Measurements from ENCODE around the gene IFNLR1.

Gene IFNLR1

DNA sequence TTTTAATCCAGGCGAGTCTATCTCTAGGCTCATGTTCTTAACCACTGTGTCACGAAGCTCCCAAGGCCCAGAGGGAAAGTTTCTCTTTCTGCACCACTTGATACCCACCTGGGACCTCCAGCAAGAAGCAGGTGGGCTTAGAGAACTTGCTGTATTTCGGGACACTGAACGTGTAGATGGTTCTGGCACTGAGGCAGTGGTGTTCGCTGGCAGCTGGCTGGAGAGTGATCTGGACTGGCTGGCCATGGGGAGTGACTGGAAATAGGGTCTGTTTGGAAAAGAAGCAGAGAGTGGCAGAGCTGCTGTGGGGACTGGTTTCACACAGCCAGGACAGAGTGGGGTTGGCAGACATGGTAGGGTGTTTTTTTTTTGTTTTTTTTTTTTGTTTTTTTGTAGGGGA lies 27.7 kb downstream of the IFNLR1 start:
- Histone ChIP-seq H3K9me3 (ENCODE audit: insufficient read depth, low read length) (no peaks in the 10 kb centered on the region), H3K36me3 (ENCODE audit: low read length) (peaks cover 14% of the 10 kb centered on the region), H3K27ac (ENCODE audit: low read depth, low read length) (peak overlapping the region; percentile 53; the same call in 1 of the 2 replicates), H3K4me3 (ENCODE audit: insufficient read depth, low read length, poor library complexity, severe bottlenecking) (no peak overlapping the region), H3F3A (ENCODE audit: insufficient read depth) (peaks cover 72% of the 10 kb centered on the region), H3K9ac (ENCODE audit: low read length) (no peak overlapping the region), H4K20me1 (ENCODE audit: low read depth, low read length) (no peaks in the 10 kb centered on the region), H3K4me2 (ENCODE audit: low read depth, low read length, poor library complexity, severe bottlenecking) (no peak overlapping the region), H3K79me2 (ENCODE audit: insufficient read depth, low read length) (no peaks in the 10 kb centered on the region), H3K9me2 (replicated peaks; ENCODE audit: insufficient read depth, low read length) (no peaks in the 10 kb centered on the region), H3K27me3 (ENCODE audit: low read length) (no peaks in the 10 kb centered on the region), H2AFZ (ENCODE audit: low read depth, low read length, severe bottlenecking) (no peak overlapping the region)
- TF ChIP-seq, protein P1, sequence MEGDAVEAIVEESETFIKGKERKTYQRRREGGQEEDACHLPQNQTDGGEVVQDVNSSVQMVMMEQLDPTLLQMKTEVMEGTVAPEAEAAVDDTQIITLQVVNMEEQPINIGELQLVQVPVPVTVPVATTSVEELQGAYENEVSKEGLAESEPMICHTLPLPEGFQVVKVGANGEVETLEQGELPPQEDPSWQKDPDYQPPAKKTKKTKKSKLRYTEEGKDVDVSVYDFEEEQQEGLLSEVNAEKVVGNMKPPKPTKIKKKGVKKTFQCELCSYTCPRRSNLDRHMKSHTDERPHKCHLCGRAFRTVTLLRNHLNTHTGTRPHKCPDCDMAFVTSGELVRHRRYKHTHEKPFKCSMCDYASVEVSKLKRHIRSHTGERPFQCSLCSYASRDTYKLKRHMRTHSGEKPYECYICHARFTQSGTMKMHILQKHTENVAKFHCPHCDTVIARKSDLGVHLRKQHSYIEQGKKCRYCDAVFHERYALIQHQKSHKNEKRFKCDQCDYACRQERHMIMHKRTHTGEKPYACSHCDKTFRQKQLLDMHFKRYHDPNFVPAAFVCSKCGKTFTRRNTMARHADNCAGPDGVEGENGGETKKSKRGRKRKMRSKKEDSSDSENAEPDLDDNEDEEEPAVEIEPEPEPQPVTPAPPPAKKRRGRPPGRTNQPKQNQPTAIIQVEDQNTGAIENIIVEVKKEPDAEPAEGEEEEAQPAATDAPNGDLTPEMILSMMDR (IDR thresholded peaks at IDR 0.05; ENCODE audit: insufficient read depth, low read length, poor library complexity, severe bottlenecking) = no peak
- TF ChIP-seq EZH2phosphoT487 (conservative IDR thresholded peaks at IDR 0.05; ENCODE audit: low read length) = no peak

DNA sequence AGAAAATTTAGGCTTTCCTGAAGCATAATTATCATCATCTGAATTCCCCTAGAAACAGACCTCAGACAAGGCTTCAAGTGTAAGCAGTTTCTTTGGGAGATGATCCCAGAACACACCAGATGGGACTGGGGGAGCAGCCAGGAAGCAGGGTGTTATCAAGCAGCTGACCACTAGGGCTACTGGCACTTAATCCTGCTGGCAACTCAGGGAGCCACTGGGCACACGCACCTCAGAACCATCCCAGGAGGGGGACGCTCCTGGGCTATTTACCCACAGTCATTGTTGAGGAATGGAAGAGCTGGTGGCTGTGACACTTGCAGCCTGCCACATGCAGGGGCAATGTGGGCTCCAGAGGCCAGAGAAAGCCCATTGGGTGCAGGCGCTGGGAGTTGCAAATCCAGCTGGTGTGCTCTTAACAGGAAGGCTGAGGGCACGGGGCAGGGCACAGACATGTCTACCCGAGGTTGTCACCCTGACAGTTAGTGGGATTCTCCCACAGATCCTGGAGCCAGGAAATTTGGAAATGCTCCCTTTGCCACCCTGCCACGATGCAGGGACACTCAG lies 29.1 kb downstream of the IFNLR1 start:
- Histone ChIP-seq H3K9me2 (replicated peaks; ENCODE audit: insufficient read depth, low read length) (no peaks in the 10 kb centered on the region), H3K9ac (ENCODE audit: low read length) (no peak overlapping the region), H2AFZ (ENCODE audit: low read depth, low read length, severe bottlenecking) (no peak overlapping the region), H3K36me3 (ENCODE audit: low read length) (peaks cover 8% of the 10 kb centered on the region; the same call in 1 of the 2 replicates), H3K27me3 (ENCODE audit: low read length) (no peaks in the 10 kb centered on the region), H3K79me2 (ENCODE audit: insufficient read depth, low read length) (peaks cover 7% of the 10 kb centered on the region; the same call in 1 of the 2 replicates), H3K4me3 (ENCODE audit: insufficient read depth, low read length, poor library complexity, severe bottlenecking) (no peak overlapping the region), H3K4me2 (ENCODE audit: low read depth, low read length, poor library complexity, severe bottlenecking) (no peak overlapping the region), H3F3A (ENCODE audit: insufficient read depth) (peaks cover 78% of the 10 kb centered on the region), H3K27ac (ENCODE audit: low read depth, low read length) (0 out of 2 replicates have a peak overlapping the region, but pooled peaks have one; percentile 7), H4K20me1 (ENCODE audit: low read depth, low read length) (no peaks in the 10 kb centered on the region), H3K9me3 (ENCODE audit: insufficient read depth, low read length) (no peaks in the 10 kb centered on the region)
- no peak for TF ChIP-seq EZH2phosphoT487 (conservative IDR thresholded peaks at IDR 0.05; ENCODE audit: low read length)
- TF ChIP-seq, protein P1 (IDR thresholded peaks at IDR 0.05; ENCODE audit: insufficient read depth, low read length, poor library complexity, severe bottlenecking) = no peak

GRCh38 chr1:24156542-24157260 lies 30.4 kb downstream of the IFNLR1 start:
- no peaks in the 10 kb centered on the region for H3K27me3 ChIP-seq (ENCODE audit: low read length)
- H3K79me2 ChIP-seq (ENCODE audit: insufficient read depth, low read length) = peaks cover 9% of the 10 kb centered on the region; the same call in 1 of the 2 replicates
- H3F3A ChIP-seq (ENCODE audit: insufficient read depth) = peaks cover 85% of the 10 kb centered on the region
- H3K27ac ChIP-seq (ENCODE audit: low read depth, low read length) = peak overlapping the region; percentile 95
- H3K9me2 ChIP-seq (replicated peaks; ENCODE audit: insufficient read depth, low read length) = no peaks in the 10 kb centered on the region
- no peaks in the 10 kb centered on the region for H4K20me1 ChIP-seq (ENCODE audit: low read depth, low read length)
- H3K4me2 ChIP-seq (ENCODE audit: low read depth, low read length, poor library complexity, severe bottlenecking) = no peak overlapping the region
- no peak overlapping the region for H3K4me3 ChIP-seq (ENCODE audit: insufficient read depth, low read length, poor library complexity, severe bottlenecking)
- TF ChIP-seq, protein P1 (IDR thresholded peaks at IDR 0.05; ENCODE audit: insufficient read depth, low read length, poor library complexity, severe bottlenecking) = no peak
- TF ChIP-seq EZH2phosphoT487 (conservative IDR thresholded peaks at IDR 0.05; ENCODE audit: low read length) = no peak
- no peak overlapping the region for H2AFZ ChIP-seq (ENCODE audit: low read depth, low read length, severe bottlenecking)
- H3K9me3 ChIP-seq (ENCODE audit: insufficient read depth, low read length) = no peaks in the 10 kb centered on the region
- peaks cover 4% of the 10 kb centered on the region; the same call in 1 of the 2 replicates for H3K36me3 ChIP-seq (ENCODE audit: low read length)
- H3K9ac ChIP-seq (ENCODE audit: low read length) = no peak overlapping the region

All from SU-DHL-6 (cell line).